ENCODE measurements around the gene SLC22A8. TPM values are rescaled to one million over a fixed set of nuclear protein-coding genes. Genes with fewer than 3 reads are reported as not detected.

SLC22A8 gene
- total RNA-seq, 6 experiments from 2014 or later: not detected

DNA sequence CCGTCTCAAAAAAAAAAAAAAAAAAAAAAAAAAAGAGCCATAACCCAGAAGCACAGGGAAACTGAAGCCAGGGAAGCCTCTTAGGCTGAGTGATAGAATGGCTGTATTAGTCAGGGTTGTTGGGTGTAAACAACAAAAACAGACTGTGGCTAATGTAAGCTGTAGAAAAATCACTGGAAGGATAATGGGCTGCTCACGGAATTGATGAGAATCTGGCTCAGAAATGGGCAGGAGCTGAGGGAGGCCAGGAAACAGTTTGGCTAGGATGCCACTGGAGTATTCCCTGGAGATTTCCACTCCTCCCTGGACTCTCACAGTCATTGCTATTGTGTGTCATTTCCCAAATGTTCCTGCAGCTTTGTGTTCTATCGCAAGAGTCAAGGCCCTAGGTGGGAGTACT, 53.2 kb downstream of the SLC22A8 start:
- ATAC-seq (no peak), DNase-seq (no peak)
- 61% methylated on average over 3 of the region's 3 CpGs for WGBS (ENCODE audit: insufficient coverage, low coverage, low lambda C conversion rate, missing lambda C conversion rate)
- intact Hi-C loops (cut with DNase I): no loop called here
- Histone ChIP-seq H3K27me3 (no peaks in the 10 kb centered on the region), H3K36me3 (no peaks in the 10 kb centered on the region), H3K27ac (no peak overlapping the region), H3K4me3 (no peak overlapping the region), H3K9me3 (no peaks in the 10 kb centered on the region), H3K4me1 (no peaks in the 10 kb centered on the region)
- TF ChIP-seq CTCF (IDR thresholded peaks at IDR 0.05): no peak
- TF ChIP-seq POLR2A (IDR thresholded peaks at IDR 0.05): no peak

GRCh38 chr11:62961017-62961570, 54.5 kb downstream of the SLC22A8 start:
- intact Hi-C loops (cut with DNase I): no loop called here

DNA sequence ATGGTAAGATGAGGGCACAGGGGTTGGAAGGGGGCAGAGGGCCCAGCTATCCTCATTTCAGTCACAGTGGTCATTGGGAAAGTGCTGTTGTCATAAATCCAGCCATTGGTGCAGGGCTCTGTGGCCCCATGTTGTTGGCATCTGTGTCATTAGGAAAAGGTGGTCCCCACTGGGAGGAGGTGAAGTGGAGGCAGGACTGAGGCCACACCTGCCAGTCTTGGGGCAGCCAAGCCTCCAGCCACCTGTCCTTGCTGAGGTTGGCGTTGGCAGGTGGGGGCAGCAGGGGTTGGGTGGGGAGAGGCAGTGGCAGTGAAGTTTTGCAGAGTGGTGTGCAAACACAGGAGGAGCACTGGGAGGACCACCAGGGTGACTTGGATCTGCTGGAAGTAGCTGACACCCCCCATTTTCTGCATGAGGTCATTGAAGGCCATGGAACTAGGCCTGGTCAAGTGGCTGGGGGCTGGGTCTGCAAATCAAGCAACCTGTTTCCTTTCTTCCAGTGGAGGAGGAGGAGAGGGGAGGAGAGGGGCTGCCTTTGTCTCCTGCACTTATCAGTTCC, 56.1 kb downstream of the SLC22A8 start:
- intact Hi-C loops (cut with DNase I): no loop called here
- Histone ChIP-seq H3K9me3 (no peaks in the 10 kb centered on the region), H3K27me3 (no peaks in the 10 kb centered on the region), H3K4me3 (no peak overlapping the region), H3K4me1 (no peaks in the 10 kb centered on the region), H3K36me3 (no peaks in the 10 kb centered on the region), H3K27ac (no peak overlapping the region)
- TF ChIP-seq CTCF (IDR thresholded peaks at IDR 0.05) (no peak), POLR2A (IDR thresholded peaks at IDR 0.05) (no peak)
- no CpG with 5 or more reads among the region's 1 CpG for WGBS (ENCODE audit: insufficient coverage, low coverage, low lambda C conversion rate, missing lambda C conversion rate)
- ATAC-seq (no peak), DNase-seq (no peak)

More at GRCh38 chr11:62961017-62961570, 54.5 kb downstream of the SLC22A8 start:
- TF ChIP-seq CTCF (IDR thresholded peaks at IDR 0.05): no peak
- no peak overlapping the region for H3K4me3 ChIP-seq
- WGBS (ENCODE audit: insufficient coverage, low coverage, low lambda C conversion rate, missing lambda C conversion rate): 86% methylated on average over 4 of the region's 4 CpGs
- H3K27me3 ChIP-seq: no peaks in the 10 kb centered on the region
- DNase-seq (no peak), ATAC-seq (no peak)
- no peak overlapping the region for H3K27ac ChIP-seq
- no peaks in the 10 kb centered on the region for H3K36me3 ChIP-seq
- H3K9me3 ChIP-seq: no peaks in the 10 kb centered on the region
- no peaks in the 10 kb centered on the region for H3K4me1 ChIP-seq

DNA sequence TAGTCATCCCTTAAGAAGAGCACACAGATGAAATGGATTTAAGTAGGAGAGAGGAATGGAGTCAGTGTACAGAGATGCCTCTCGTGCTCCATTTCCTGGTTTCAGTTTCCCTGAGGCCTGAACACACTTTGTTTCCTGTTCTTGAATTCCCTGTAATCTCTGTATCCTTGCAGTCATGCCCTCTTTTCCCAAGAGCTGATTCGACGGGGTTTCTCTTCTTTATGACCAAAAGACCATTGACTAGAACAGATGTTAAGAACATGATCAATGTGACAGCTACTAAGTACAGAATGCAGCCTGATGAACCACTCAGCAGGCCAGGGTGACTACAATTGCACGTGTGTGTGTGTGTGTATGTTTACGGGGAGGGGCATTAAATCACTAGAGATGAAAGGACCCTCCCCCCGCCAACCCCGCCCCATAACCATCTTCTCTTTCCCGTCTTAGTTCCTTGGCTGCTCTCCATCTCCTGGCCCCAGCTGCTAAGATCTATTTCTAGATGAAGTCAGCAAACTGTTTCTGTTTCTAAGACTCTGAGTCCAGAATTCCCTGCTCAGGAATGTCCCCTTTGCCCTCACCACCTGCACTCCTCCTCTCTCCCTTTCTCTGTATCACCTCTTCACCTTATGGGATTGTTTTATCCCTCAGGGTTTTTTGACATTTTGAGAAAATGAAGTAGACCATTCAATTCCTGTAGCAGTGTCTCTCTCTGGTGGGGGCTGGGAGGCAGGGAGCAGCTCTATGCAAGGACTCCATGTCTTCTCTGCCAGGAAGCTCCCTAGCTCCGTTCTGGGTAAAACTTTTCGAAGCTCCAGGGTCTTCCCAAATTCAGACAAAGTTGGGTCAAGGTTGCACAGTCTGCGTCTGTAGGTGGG, 56.9 kb downstream of the SLC22A8 start:
- Histone ChIP-seq H3K27ac (no peak overlapping the region), H3K36me3 (no peaks in the 10 kb centered on the region), H3K4me3 (no peak overlapping the region), H3K4me1 (no peaks in the 10 kb centered on the region), H3K9me3 (no peaks in the 10 kb centered on the region), H3K27me3 (no peaks in the 10 kb centered on the region)
- peak; percentile 17 to 30 (median 20) for ATAC-seq
- DNase-seq: no peak
- intact Hi-C loops (cut with DNase I): no loop called here
- 36% methylated on average over 11 of the region's 11 CpGs for WGBS (ENCODE audit: insufficient coverage, low coverage, low lambda C conversion rate, missing lambda C conversion rate)
- TF ChIP-seq POLR2A (IDR thresholded peaks at IDR 0.05) (no peak), CTCF (IDR thresholded peaks at IDR 0.05) (no peak)
